ENCODE results near the gene GGN. TPM values are rescaled to one million over a fixed set of nuclear protein-coding genes. Genes with fewer than 3 reads are reported as not detected.

Gene GGN
- total and polyA plus RNA-seq, 2 experiments from 2014 or later, result 0.60 to 1.1 TPM

DNA sequence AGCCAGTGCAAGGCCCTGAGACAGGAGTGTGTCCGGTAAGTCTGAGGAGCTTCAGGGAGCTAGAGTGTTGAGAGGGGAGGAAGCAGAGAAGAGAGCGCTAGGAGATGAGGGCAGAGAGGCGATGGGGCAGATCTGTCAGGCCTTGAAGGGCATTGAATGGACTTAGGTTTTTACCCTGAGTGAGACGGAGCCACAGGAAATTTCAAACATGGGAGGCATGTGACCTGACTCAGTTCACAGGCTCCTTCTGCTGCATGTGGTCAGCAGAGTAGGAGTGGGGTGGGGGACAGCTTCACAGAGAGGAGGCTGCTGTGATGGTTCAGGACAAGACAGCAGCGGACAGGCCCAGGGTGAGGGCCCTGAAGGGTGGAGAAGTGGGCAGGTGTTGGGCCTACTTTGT, 12.5 kb upstream of the GGN start:
- no peaks in the 10 kb centered on the region for H3K4me1 ChIP-seq (ENCODE audit: insufficient read depth)
- H3K27ac ChIP-seq, result no peak overlapping the region
- H4K20me1 ChIP-seq (ENCODE audit: insufficient read depth, poor library complexity, severe bottlenecking), result no peaks in the 10 kb centered on the region
- DNase-seq (ENCODE audit: low spot score), result no peak
- no peak overlapping the region for H3K4me2 ChIP-seq
- no peak overlapping the region for H3K4me3 ChIP-seq
- no peaks in the 10 kb centered on the region for H3K9me2 ChIP-seq (replicated peaks; ENCODE audit: insufficient read depth)
- no peaks in the 10 kb centered on the region for H3K9me3 ChIP-seq (ENCODE audit: low read depth)
- no peak overlapping the region for H2AFZ ChIP-seq
- 80% methylated on average over 5 of the region's 5 CpGs for WGBS (ENCODE audit: low lambda C conversion rate, missing lambda C conversion rate)
- no peaks in the 10 kb centered on the region for H3K36me3 ChIP-seq (replicated peaks; ENCODE audit: insufficient read depth, low read depth)
- peaks cover 4% of the 10 kb centered on the region for H3K79me2 ChIP-seq
- no peaks in the 10 kb centered on the region for H3K27me3 ChIP-seq
- TF ChIP-seq EZH2 (IDR thresholded peaks at IDR 0.05; ENCODE audit: borderline replicate concordance) (no peak), CTCF (IDR thresholded peaks at IDR 0.05; ENCODE audit: poor library complexity) (no peak), EZH2phosphoT487 (IDR thresholded peaks at IDR 0.05; ENCODE audit: low read depth, severe bottlenecking, unreplicated experiment) (no peak)

- no peaks in the 10 kb centered on the region for H3K9me2 ChIP-seq (replicated peaks; ENCODE audit: insufficient read depth)
- no peaks in the 10 kb centered on the region for H4K20me1 ChIP-seq (ENCODE audit: insufficient read depth, poor library complexity, severe bottlenecking)
- no peak overlapping the region for H3K4me2 ChIP-seq
- H3K79me2 ChIP-seq, result peaks cover 4% of the 10 kb centered on the region
- H3K36me3 ChIP-seq (replicated peaks; ENCODE audit: insufficient read depth, low read depth), result no peaks in the 10 kb centered on the region
- no peaks in the 10 kb centered on the region for H3K4me1 ChIP-seq (ENCODE audit: insufficient read depth)
- WGBS (ENCODE audit: low lambda C conversion rate, missing lambda C conversion rate), result 71% methylated on average over 1 of the region's 1 CpG
- DNase-seq (ENCODE audit: low spot score), result no peak
- H3K9me3 ChIP-seq (ENCODE audit: low read depth), result no peaks in the 10 kb centered on the region
- H3K27me3 ChIP-seq, result no peaks in the 10 kb centered on the region
- no peak overlapping the region for H2AFZ ChIP-seq
- no peak overlapping the region for H3K4me3 ChIP-seq
- TF ChIP-seq EZH2phosphoT487 (IDR thresholded peaks at IDR 0.05; ENCODE audit: low read depth, severe bottlenecking, unreplicated experiment), result no peak
- TF ChIP-seq CTCF (IDR thresholded peaks at IDR 0.05; ENCODE audit: poor library complexity), result no peak
- no peak for TF ChIP-seq EZH2 (IDR thresholded peaks at IDR 0.05; ENCODE audit: borderline replicate concordance)
- H3K27ac ChIP-seq, result no peak overlapping the region
Observed at GRCh38 chr19:38399537-38399936, 11.7 kb upstream of the GGN start.

DNA sequence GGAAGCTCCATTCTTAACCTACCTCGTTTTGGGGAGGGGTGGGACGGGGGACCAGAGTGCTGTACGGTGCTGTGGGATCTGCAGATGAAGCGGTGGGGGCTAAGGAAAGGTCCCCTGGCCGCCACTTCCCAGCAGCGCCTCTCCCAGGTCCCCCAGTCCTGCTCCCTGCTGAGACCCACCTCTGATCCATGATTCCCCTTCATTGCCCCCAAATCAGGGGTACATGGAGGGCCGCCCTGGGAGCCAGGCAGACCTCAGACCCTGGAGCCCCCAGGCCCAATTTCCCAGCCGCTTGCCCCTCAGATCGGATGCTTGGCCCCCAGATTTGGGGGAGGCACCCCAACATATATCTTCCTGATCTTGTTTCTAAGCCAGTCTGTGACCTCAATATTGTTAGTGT, 11.2 kb upstream of the GGN start:
- Histone ChIP-seq H2AFZ (no peak overlapping the region), H3K36me3 (replicated peaks; ENCODE audit: insufficient read depth, low read depth) (no peaks in the 10 kb centered on the region), H3K79me2 (peaks cover 2% of the 10 kb centered on the region), H3K4me3 (no peak overlapping the region), H3K27me3 (no peaks in the 10 kb centered on the region), H3K4me2 (no peak overlapping the region), H3K9me2 (replicated peaks; ENCODE audit: insufficient read depth) (no peaks in the 10 kb centered on the region), H3K4me1 (ENCODE audit: insufficient read depth) (no peaks in the 10 kb centered on the region), H3K27ac (no peak overlapping the region), H3K9me3 (ENCODE audit: low read depth) (no peaks in the 10 kb centered on the region), H4K20me1 (ENCODE audit: insufficient read depth, poor library complexity, severe bottlenecking) (no peaks in the 10 kb centered on the region)
- 88% methylated on average over 4 of the region's 9 CpGs for WGBS (ENCODE audit: low lambda C conversion rate, missing lambda C conversion rate)
- DNase-seq (ENCODE audit: low spot score), result no peak
- TF ChIP-seq CTCF (IDR thresholded peaks at IDR 0.05; ENCODE audit: poor library complexity), result no peak
- TF ChIP-seq EZH2 (IDR thresholded peaks at IDR 0.05; ENCODE audit: borderline replicate concordance), result no peak
- no peak for TF ChIP-seq EZH2phosphoT487 (IDR thresholded peaks at IDR 0.05; ENCODE audit: low read depth, severe bottlenecking, unreplicated experiment)

All from hepatocyte (in vitro differentiated cells).